Uterus (tissue), 4 donors: ENCODE results near the gene KIAA1328. TPM values are rescaled to one million over a fixed set of nuclear protein-coding genes. Genes with fewer than 3 reads are reported as not detected.

Source experiments
- DNase-seq, 2 donors: peaks; one replicate each; pipeline ENCODE4 v3.0.0-alpha.2; 2019 to 2020
- H3K27ac ChIP-seq, 2 donors: fragments of 200-600 bp; sonication (generic); 1 replicate in 1 of 2; 2 replicates in 1 of 2; pipeline ENCODE4 v1.5.1; 2016 to 2018
- H3K27me3 ChIP-seq, 2 donors: fragments of 200-600 bp; sonication (generic); one replicate each; pipeline ENCODE4 v1.5.1; 2018 to 2019; ENCODE audit warnings: control low read depth in 1 of 2
- H3K36me3 ChIP-seq, 2 donors: fragments of 200-600 bp; sonication (generic); one replicate each; pipeline ENCODE4 v1.5.1; 2019; ENCODE audit warnings: control low read depth in 1 of 2
- H3K4me1 ChIP-seq, 2 donors: fragments of 200-600 bp; sonication (generic); one replicate each; pipeline ENCODE4 v1.5.1; 2018 to 2019; ENCODE audit warnings: control low read depth in 1 of 2
- H3K4me3 ChIP-seq, 2 donors: fragments of 200-600 bp; sonication (generic); 1 replicate in 1 of 2; 2 replicates in 1 of 2; pipeline ENCODE4 v1.5.1; 2018 to 2019; ENCODE audit warnings: mild to moderate bottlenecking in 1 of 2
- H3K9me3 ChIP-seq, 2 donors: fragments of 200-600 bp; sonication (generic); one replicate each; pipeline ENCODE4 v1.5.1; 2019; ENCODE audit warnings: control low read depth in 1 of 2
- POLR2A ChIP-seq, 2 donors: fragments of 450-650 bp; IDR thresholded peaks; one replicate each; pipeline ENCODE4 v1.6.1; 2016; ENCODE audit warnings: antibody characterized with exemption in 2 of 2, mild to moderate bottlenecking in 1 of 2, moderate library complexity in 1 of 2
- intact Hi-C: fragments of 100-400 bp; cut with DNase I; formaldehyde crosslinking; loops from one replicate; pipeline ENCODE4 v1.15.1; 2023; ENCODE audit warnings: low total_unique reads
- total RNA-seq, 4 donors: library from RNA; depleted of rRNA in 3 of 4; stranded (reverse); fragments of >200 nt in 3 of 4; gene quantifications; one replicate each; pipeline versions ENCODE4 v1.1.0 to v1.2.4, GENCODE V29; 2014 to 2023
- TF ChIP-seq, protein P1 (sequence below), 4 experiments: fragments of 200-600 bp in 2 of 4; fragments of 450-650 bp in 2 of 4; sonication (generic) in 2 of 4; IDR thresholded peaks; one replicate each; pipeline ENCODE4 v1.5.1; 2016 to 2019; ENCODE audit warnings: antibody characterized with exemption in 4 of 4, mild to moderate bottlenecking in 2 of 4, moderate library complexity in 1 of 4
- donor health status: DM: yes; HTN: yes; CAD: no.

Gene KIAA1328
- total RNA-seq, 4 donors from 2014 or later, result 16.5 to 55.1 (median 31.7) TPM

GRCh38 chr18:37277804-37278203 lies 448.9 kb downstream of the KIAA1328 start:
- TF ChIP-seq, protein P1, sequence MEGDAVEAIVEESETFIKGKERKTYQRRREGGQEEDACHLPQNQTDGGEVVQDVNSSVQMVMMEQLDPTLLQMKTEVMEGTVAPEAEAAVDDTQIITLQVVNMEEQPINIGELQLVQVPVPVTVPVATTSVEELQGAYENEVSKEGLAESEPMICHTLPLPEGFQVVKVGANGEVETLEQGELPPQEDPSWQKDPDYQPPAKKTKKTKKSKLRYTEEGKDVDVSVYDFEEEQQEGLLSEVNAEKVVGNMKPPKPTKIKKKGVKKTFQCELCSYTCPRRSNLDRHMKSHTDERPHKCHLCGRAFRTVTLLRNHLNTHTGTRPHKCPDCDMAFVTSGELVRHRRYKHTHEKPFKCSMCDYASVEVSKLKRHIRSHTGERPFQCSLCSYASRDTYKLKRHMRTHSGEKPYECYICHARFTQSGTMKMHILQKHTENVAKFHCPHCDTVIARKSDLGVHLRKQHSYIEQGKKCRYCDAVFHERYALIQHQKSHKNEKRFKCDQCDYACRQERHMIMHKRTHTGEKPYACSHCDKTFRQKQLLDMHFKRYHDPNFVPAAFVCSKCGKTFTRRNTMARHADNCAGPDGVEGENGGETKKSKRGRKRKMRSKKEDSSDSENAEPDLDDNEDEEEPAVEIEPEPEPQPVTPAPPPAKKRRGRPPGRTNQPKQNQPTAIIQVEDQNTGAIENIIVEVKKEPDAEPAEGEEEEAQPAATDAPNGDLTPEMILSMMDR (IDR thresholded peaks at IDR 0.05), result no peak
- no peak for TF ChIP-seq POLR2A (IDR thresholded peaks at IDR 0.05)
- peaks cover 0 to 22% of the 10 kb centered on the region in 2 donors for H3K27me3 ChIP-seq
- H3K36me3 ChIP-seq, result no peaks in the 10 kb centered on the region
- no peaks in the 10 kb centered on the region for H3K9me3 ChIP-seq
- H3K4me3 ChIP-seq, result no peak overlapping the region
- H3K27ac ChIP-seq, result no peak overlapping the region
- no peaks in the 10 kb centered on the region for H3K4me1 ChIP-seq
- DNase-seq, result no peak
- intact Hi-C loops, result no loop called here

Other genes starting within 250 kb of the KIAA1328 start
- gene TPGS2, start 125 bp upstream of the KIAA1328 start, total RNA-seq, result 10 to 100 TPM; 42.3 to 85.6 (median 69.1) TPM